ENCODE results near the gene CDK5RAP3. TPM values are rescaled to one million over a fixed set of nuclear protein-coding genes. Genes with fewer than 3 reads are reported as not detected.

CDK5RAP3 gene
- total RNA-seq, 2 experiments from 2014 or later: 206 to 224 TPM

- Histone ChIP-seq H3K36me3 (ENCODE audit: insufficient read depth, low read length) (no peaks in the 10 kb centered on the region), H3K4me3 (ENCODE audit: low read length) (no peak overlapping the region), H3K4me1 (ENCODE audit: insufficient read depth, low read length) (no peaks in the 10 kb centered on the region), H3K9me3 (ENCODE audit: control insufficient read depth in 1 of 2, insufficient read depth in 1 of 2, low read length in 2 of 2) (no peaks in the 10 kb centered on the region), H3K27ac (ENCODE audit: low read depth in 1 of 2, low read length in 2 of 2) (no peak overlapping the region), H3K27me3 (ENCODE audit: control insufficient read depth in 1 of 2, insufficient read depth in 2 of 2, low read length in 2 of 2) (no peaks in the 10 kb centered on the region)
- CTCF ChIA-PET: no interaction called here
- Mint-ChIP-seq H3K4me3 (no peak overlapping the region), H3K27me3 (peaks cover 12% of the 10 kb centered on the region), H3K9me3 (no peaks in the 10 kb centered on the region), H3K4me1 (ENCODE audit: low read depth) (no peaks in the 10 kb centered on the region), H3K27ac (no peak overlapping the region), H3K36me3 (ENCODE audit: low read depth) (no peaks in the 10 kb centered on the region)
- ATAC-seq (ENCODE audit: poor library complexity) (no peak), DNase-seq (no peak)
- intact Hi-C loops (cut with DNase I, micrococcal nuclease): no loop called here
- no peak for TF ChIP-seq CTCF (IDR thresholded peaks at IDR 0.05)
- POLR2A ChIA-PET: no interaction called here
Measured at GRCh38 chr17:47996201-47996600, 25.3 kb downstream of the CDK5RAP3 start.

DNA sequence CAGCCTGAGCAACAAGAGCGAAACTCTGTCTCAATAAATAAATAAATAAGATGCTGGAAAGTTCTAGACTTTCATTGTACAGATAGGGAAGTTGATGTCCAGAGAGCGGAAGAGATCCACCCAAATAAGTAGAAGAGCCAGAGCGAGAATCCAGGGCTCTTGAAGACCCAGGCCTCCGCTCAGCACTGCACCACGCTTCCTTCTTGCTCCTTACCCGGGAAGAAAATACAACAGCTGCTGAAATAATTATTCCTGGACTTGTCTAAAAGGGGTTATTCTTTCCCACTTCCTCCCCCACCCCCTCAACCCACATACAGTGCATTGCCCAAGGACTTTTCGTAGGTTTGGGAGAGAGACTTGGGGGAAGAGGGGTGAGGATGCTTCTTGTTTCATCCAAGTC lies 26.7 kb downstream of the CDK5RAP3 start:
- H3K9me3 ChIP-seq (ENCODE audit: control insufficient read depth in 1 of 2, insufficient read depth in 1 of 2, low read length in 2 of 2): no peaks in the 10 kb centered on the region
- no peak overlapping the region for H3K27ac ChIP-seq (ENCODE audit: low read depth in 1 of 2, low read length in 2 of 2)
- H3K4me3 Mint-ChIP-seq: no peak overlapping the region
- H3K9me3 Mint-ChIP-seq: no peaks in the 10 kb centered on the region
- no peak for ATAC-seq (ENCODE audit: poor library complexity)
- H3K27ac Mint-ChIP-seq: no peak overlapping the region
- H3K27me3 ChIP-seq (ENCODE audit: control insufficient read depth in 1 of 2, insufficient read depth in 2 of 2, low read length in 2 of 2): no peaks in the 10 kb centered on the region
- ChIA-PET POLR2A (no interaction called here), CTCF (no interaction called here)
- intact Hi-C loops (cut with DNase I, micrococcal nuclease): no loop called here
- no peak overlapping the region for H3K4me3 ChIP-seq (ENCODE audit: low read length)
- no peaks in the 10 kb centered on the region for H3K4me1 Mint-ChIP-seq (ENCODE audit: low read depth)
- TF ChIP-seq CTCF (IDR thresholded peaks at IDR 0.05): no peak
- no peak for DNase-seq
- no peaks in the 10 kb centered on the region for H3K4me1 ChIP-seq (ENCODE audit: insufficient read depth, low read length)
- H3K36me3 Mint-ChIP-seq (ENCODE audit: low read depth): no peaks in the 10 kb centered on the region
- no peaks in the 10 kb centered on the region for H3K36me3 ChIP-seq (ENCODE audit: insufficient read depth, low read length)
- peaks cover 12% of the 10 kb centered on the region for H3K27me3 Mint-ChIP-seq

DNA sequence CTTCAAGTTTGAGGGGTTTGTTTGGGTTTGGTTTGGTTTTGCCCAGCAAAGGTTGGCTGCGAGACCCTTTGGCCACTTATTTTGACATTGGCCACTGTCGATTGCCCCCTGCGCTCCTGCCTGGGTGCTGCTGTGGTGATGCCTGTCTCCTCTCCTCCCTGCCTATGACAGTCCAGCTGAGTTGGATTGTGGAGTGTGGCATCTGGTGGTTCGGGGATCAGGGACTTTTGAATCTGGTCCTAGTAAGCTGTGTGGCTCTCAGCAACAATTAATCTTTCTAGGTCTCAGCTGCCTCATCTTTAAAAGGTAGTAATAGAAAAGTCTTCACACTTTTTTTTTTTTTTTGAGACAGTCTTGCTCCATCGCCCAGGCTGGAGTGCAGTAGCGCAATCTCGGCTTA lies 27.1 kb downstream of the CDK5RAP3 start:
- no peak for TF ChIP-seq CTCF (IDR thresholded peaks at IDR 0.05)
- Histone ChIP-seq H3K27me3 (ENCODE audit: control insufficient read depth in 1 of 2, insufficient read depth in 2 of 2, low read length in 2 of 2) (no peaks in the 10 kb centered on the region), H3K4me3 (ENCODE audit: low read length) (no peak overlapping the region), H3K4me1 (ENCODE audit: insufficient read depth, low read length) (no peaks in the 10 kb centered on the region), H3K36me3 (ENCODE audit: insufficient read depth, low read length) (no peaks in the 10 kb centered on the region), H3K27ac (ENCODE audit: low read depth in 1 of 2, low read length in 2 of 2) (no peak overlapping the region), H3K9me3 (ENCODE audit: control insufficient read depth in 1 of 2, insufficient read depth in 1 of 2, low read length in 2 of 2) (no peaks in the 10 kb centered on the region)
- CTCF ChIA-PET: interaction anchor here (0.8 kb wide), 1 partner anchor 10 kb away, joined by 3 read pairs; no protein-coding TSS in a partner anchor
- Mint-ChIP-seq H3K27me3 (peaks cover 16% of the 10 kb centered on the region), H3K36me3 (ENCODE audit: low read depth) (no peaks in the 10 kb centered on the region), H3K4me3 (no peak overlapping the region), H3K4me1 (ENCODE audit: low read depth) (no peaks in the 10 kb centered on the region), H3K27ac (no peak overlapping the region), H3K9me3 (no peaks in the 10 kb centered on the region)
- no peak for DNase-seq
- no peak for ATAC-seq (ENCODE audit: poor library complexity)
- intact Hi-C loops (cut with DNase I, micrococcal nuclease): no loop called here
- POLR2A ChIA-PET: no interaction called here

Data from CD4-positive, alpha-beta T cell (primary cell).